Measurements from ENCODE around the gene NAPSA.
"Not testable (repeated sequence)": the region's sequence is repeated elsewhere in the genome, so short reads cannot be mapped to it uniquely, and the experiment has no call there.

NAPSA gene

DNA sequence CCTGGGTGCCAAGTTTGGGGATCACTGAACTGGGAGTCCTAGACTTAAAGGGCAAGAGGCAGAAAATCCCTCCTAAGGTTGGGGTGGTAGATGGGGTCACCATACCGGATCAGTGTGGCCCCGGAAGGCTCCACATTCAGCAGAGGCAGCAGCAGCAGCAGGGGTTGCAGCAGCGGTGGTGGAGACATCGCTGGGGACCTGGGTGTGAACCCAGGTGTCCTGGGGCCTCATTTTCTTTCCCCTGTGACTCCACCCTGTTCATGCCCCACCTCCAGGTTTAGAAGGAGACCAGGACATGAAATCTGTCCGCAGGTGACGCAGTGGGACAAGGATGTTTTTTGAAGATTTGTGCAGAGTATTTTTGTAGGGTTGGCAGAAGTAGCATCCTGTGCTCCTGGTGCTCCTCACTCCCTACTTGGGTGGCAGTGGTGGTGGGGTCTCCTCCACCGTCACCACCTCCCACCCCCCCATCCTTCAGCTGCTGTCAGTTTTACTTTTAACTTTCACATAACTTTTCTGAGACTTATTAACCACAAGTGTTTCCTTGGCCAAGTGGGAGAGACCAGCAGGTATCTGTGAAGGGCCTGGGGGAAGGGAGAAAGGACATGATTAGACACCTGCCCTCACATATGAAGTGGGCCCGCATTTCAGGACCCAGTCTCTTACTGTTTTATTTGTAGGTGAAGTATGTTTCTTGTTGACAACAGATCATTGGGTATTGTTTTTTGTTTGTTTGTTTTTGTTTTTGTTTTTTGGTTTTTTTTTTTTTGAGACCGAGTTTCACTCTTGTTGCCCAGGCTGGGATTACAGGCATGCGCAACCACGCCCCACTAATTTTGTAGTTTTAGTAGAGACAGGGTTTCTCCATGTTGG is at the start of gene NAPSA:
Gene NAPSA (minus strand): TSS at position 206 of the 873 bp plus-strand sequence. CDS start 18 bp downstream, at position 188.
- no peak for DNase-seq (ENCODE audit: low spot score)

DNA sequence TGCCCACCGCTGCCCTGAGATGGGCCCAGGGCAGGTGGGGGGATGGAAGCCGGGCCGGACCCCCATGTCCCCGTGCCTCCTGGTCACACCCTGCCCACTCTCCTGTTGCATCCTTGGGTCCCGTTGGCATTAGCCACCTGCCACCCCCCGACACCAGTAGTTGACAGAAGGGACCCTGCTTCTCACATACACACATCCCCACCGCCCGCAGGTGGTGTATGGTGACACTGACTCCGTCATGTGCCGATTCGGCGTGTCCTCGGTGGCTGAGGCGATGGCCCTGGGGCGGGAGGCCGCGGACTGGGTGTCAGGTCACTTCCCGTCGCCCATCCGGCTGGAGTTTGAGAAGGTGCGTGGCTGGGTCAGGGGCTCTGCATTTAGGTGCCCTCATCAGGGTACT is 48.1 kb upstream of the NAPSA start:
- no peak for DNase-seq (ENCODE audit: low spot score)

DNA sequence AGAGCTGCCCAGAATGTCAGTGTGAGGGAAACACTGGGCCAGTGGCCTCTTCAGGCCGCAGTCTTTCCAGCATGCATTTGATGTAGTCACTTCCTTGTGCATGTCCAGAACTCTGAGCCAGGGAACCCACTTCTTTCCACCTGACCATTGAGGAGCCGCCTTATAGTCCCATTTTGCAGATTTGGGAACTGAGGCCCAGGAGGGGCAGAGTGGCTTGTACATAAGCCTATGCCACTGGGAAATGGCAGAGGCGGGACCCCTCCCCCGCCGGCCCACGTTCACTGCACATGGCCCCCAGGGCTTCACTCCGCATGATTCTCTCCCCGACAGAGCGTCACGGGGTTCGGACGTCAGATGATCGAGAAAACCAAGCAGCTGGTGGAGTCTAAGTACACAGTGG is 47.7 kb upstream of the NAPSA start:
- no peak for DNase-seq (ENCODE audit: low spot score)

DNA sequence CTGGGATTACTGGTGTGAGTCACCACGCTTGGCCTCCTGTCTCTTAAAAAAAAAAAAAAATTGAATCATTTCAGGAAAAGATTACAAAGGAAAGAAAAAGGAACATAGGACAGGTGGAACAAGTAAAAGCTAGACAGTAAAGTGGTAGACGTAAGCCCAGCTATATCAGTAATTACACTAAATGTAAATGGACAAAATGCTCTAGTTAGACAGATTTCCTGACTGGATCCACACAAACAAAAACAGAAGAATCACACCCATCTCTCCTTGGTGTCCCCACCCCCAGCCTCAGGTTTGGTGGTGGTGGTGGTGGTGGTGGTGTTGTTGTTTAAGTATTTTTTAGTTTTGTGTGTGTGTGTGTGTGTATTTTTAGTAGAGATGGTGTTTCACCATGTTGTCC is 47.0 kb upstream of the NAPSA start:
- DNase-seq (ENCODE audit: low spot score), result no peak

DNA sequence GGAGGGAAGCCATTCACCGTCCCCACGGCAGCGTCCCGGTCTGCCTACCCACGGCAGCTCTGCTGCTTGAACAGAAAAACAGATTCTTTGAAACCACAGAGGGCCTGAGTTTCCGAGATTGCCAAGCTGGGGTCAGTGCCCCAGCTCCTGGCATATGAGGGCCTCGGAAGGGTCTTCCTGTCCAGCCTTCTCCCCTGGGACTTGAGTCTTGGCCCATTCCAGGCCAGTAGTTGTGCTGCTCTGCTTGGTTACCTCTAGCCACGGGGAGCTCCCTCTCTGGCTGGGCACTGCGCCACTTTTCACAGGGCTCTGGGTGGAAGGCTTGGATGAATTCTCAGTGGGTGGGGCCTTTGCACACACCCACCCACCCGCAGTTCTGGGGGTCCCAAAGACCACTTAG is 44.7 kb upstream of the NAPSA start:
- no peak for DNase-seq (ENCODE audit: low spot score)

DNA sequence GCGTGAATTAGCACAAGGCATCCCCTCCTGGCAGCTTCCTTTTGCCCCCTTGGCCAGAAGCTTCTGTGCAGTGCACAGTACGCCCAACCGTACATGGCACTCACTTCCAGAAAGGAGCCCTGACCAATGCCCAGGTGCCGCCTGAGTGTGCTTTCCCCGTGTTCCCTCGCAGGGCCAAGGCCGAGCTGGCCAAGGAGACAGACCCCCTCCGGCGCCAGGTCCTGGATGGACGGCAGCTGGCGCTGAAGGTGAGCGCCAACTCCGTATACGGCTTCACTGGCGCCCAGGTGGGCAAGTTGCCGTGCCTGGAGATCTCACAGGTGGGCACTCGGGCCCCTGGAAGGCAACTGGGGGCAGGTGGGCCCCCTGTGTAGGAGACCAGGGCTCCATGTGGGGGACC is 43.9 kb upstream of the NAPSA start:
- no peak for DNase-seq (ENCODE audit: low spot score)

DNA sequence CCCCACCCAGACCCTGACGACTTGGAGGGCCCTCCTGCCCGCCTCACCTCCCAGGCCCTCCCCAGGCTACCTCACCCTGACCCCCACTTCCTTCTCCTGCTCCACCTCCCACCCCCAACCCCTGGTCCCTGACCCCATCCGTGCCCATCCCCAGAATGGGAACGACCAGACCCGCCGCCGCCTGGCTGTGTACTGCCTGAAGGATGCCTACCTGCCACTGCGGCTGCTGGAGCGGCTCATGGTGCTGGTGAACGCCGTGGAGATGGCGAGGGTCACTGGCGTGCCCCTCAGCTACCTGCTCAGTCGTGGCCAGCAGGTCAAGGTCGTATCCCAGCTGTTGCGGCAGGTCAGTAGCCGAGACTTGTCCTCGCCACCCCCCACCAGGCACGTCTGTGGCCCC is 41.4 kb upstream of the NAPSA start:
- no peak for DNase-seq (ENCODE audit: low spot score)

DNA sequence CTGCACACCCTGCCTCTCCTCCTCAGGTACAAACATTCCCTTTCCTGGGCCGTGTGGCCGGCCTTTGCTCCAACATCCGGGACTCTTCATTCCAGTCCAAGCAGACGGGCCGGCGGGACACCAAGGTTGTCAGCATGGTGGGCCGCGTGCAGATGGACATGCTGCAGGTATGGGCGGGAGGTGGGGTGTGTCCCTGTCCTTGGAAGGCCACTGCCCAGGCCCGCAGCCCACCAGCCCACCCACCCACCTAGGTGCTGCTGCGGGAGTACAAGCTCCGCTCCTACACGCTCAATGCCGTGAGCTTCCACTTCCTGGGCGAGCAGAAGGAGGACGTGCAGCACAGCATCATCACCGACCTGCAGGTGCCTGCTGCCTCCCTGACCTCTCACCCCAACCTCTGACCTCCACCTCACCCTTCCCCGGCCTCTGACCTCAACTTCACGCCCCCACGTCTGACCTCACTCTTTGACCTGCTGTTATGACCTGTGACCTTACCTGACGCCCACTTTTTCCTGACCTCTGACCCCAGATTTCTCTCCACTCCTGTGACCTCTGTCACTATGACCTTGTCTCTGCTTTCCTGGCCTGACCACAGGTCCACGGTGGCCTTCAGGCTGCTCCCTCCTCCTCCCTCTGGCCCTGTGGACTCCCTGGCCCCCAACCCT is 40.8 kb upstream of the NAPSA start:
- no peak for DNase-seq (ENCODE audit: low spot score)

DNA sequence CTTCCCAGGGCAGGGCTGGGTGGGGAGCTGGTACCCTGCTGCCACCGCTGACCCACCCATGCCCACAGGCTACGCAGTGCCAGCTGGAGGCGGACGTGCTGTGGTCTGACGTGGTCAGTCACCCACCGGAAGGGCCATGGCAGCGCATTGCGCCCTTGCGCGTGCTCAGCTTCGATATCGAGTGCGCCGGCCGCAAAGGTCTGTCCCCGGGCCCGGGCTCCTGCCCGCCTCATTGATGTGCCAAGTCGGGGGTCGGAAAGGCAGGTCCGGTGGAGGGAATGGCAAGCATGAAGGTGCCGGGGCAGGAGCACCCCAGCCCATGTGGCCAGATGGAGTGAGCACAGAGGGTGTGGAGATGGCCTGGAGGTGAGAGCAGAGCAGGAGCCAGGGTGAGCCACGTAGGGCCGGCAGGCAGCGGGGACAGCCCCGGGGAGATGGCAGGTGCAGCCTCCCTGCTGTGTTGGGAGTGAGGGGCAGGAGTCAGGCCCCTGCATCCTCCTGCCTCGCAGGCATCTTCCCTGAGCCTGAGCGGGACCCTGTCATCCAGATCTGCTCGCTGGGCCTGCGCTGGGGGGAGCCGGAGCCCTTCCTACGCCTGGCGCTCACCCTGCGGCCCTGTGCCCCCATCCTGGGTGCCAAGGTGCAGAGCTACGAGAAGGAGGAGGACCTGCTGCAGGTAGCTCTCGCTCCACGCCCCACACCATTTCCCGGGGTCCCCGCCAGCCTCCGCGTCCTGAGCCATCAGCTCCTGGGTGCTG is 37.3 kb upstream of the NAPSA start:
- no peak for DNase-seq (ENCODE audit: low spot score)

DNA sequence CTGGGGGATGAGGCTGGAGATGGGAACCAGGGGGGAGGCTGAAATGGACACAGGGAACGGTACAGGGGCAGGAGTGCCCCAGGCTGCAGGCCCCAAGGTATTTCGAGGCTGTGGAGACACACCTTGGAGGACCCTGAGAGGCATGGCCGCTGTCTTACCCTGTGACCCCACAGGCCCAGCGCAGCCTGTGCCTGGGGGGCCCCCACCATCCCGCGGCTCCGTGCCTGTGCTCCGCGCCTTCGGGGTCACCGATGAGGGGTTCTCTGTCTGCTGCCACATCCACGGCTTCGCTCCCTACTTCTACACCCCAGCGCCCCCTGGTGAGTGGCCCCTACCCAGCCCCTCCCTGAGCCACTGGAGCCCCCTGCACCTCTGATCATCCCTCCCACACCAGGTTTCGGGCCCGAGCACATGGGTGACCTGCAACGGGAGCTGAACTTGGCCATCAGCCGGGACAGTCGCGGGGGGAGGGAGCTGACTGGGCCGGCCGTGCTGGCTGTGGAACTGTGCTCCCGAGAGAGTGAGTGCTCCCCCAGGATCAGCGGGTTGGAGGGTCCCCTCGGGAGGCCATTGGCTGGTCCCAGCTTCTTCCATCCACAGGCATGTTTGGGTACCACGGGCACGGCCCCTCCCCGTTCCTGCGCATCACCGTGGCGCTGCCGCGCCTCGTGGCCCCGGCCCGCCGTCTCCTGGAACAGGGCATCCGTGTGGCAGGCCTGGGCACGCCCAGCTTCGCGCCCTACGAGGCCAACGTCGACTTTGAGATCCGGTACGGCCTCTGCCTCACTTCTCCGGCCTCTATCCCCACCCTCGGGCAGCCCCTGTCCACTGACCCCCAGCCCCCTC is 36.4 kb upstream of the NAPSA start:
- no peak for DNase-seq (ENCODE audit: low spot score)

DNA sequence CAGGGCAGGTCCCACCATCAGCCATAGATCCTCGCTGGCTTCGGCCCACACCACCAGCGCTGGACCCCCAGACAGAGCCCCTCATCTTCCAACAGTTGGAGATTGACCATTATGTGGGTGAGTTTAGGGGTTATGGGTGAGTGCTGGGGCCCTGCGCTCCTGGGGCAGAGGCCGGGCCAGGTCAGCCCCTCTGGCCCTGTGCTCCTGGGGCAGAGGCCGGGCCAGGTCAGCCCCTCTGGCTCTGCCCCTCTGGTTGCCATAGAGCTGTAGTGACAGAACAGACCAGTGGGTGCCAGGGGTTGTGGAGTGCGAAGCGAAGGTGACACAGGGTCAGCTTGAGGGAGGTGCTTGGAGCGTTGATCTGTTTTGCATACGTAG is 33.9 kb upstream of the NAPSA start:
- DNase-seq (ENCODE audit: low spot score), result no peak

DNA sequence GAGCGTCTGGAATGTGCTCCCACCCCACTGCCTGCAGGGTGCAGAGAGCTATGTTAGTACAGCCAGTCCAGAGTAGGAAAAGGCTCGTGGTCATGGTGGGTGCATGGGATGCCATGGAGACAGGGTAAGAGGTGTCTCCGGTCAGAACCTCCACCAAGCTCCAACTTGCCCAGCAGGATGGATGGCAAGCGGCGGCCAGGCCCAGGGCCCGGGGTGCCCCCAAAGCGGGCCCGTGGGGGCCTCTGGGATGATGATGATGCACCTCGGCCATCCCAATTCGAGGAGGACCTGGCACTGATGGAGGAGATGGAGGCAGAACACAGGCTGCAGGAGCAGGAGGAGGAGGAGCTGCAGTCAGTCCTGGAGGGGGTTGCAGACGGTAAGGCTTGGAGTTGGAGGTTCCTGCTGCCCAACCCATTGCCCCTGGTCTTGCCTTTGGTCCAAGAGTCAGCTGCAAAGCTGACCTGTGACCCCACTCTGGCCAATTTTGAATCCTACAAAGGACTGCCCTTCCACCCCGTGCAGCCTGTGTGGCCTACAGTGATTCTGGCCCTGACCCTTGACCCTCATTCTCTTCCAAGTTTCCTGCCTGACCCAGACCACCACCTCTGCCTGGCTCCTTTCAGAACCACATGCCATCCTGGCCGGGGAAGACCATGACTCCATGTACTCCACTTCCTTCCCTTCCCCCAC is 33.4 kb upstream of the NAPSA start:
- no peak for DNase-seq (ENCODE audit: low spot score)

DNA sequence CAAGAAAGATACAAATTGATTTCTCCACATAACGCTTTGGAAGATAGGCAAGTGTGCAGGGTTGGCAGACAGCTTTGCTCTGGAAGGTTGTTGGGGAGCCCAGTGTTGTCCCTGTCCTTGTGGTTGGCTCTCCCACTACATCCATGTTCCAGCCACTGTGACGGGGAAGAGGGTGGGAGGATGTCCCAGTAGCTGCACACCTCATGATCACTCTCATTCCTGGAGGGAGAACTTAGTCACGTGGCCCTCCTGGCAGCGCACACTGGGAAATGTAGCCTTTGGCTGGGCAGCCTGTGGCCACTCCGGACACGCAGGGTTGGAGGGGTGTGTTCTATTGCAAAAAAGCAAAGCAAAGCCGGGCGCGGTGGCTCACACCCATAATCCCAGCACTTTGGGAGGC is 28.6 kb upstream of the NAPSA start:
- no peak for DNase-seq (ENCODE audit: low spot score)

DNA sequence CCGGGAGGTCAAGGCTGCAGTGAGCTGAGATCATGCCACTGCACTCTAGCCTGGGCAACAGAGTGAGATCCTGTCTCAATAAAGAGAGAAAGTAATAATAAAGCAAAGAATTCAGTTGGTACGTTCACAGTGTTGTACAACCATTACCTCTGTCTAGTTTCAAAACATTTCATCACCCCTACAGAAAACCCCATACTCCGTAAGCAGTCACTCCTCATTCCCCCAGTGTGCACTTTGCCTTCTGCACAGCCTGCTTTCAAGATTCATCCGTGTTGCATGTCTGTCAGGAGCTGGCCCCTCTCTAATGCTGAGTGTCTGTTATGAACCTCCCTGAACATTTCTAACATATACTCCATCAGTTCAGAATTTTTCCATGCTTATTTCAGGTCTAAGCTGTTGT is 28.1 kb upstream of the NAPSA start:
- DNase-seq (ENCODE audit: low spot score), result no peak

DNA sequence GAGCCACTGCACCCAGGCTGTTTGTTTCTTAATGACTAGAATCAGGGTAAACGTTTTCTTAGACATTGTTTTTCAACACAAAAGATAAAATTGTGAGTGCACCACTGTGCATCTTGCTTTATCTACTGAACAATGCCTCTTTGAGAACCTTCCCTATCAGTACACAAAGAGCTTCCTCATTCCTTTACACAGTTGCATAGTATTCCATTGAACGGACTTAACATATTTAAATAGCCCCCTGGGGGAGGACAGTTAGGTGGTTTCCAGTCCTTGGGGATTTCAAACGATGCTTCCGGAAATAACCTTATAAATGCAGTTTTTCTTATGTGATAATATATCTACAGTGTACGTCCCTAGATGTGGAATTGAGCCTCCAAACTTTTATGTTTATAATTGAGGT is 27.3 kb upstream of the NAPSA start:
- no peak for DNase-seq (ENCODE audit: low spot score)

DNA sequence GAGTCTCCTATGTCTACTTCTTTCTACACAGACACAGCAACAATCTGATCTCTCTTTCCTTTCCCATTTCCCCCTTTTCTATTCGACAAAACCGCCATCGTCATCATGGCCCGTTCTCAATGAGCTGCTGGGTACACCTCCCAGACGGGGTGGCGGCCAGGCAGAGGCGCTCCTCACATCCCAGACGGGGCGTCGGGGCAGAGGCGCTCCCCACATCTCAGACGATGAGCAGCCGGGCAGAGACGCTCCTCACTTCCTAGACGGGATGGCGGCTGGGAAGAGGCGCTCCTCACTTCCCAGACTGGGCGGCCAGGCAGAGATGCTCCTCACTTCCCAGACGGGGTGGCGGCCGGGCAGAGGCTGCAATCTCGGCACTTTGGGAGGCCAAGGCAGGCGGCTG is 25.5 kb upstream of the NAPSA start:
- DNase-seq (ENCODE audit: low spot score), result not testable (repeated sequence)

DNA sequence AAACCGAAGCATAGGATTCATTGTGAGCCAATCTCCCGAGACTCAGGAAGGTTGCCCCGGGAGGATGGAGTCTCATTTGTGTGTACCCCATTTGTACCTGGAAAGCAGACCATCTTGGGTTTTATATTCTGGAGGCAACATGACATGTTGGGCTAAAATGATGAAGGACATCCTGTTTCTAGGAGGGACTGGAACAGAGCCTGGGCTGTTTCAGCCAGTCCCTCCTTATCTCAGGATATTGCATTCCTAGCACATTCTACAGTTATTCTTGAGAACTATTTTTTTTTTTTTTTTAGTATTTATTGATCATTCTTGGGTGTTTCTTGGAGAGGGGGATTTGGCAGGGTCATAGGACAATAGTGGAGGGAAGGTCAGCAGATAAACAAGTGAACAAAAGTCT is 24.9 kb upstream of the NAPSA start:
- not testable (repeated sequence) for DNase-seq (ENCODE audit: low spot score)

DNA sequence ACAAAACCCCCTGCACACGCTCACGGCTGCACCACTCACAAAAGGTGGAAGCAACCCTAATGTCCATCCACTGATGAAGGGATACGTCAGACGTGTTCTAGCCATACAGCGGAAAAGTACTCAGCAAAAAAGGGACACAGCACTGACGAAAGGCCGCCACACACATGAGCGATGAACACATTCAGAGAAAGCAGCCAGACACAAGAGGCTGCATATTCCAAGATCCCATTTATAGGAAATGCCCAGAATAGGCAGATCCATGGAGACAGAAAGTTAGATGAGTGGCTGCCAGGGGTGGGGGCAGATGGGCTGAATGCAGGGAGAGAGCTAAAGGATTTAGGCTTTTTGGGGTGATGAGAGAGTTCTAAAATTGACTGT is 22.4 kb upstream of the NAPSA start:
- DNase-seq (ENCODE audit: low spot score), result no peak

DNA sequence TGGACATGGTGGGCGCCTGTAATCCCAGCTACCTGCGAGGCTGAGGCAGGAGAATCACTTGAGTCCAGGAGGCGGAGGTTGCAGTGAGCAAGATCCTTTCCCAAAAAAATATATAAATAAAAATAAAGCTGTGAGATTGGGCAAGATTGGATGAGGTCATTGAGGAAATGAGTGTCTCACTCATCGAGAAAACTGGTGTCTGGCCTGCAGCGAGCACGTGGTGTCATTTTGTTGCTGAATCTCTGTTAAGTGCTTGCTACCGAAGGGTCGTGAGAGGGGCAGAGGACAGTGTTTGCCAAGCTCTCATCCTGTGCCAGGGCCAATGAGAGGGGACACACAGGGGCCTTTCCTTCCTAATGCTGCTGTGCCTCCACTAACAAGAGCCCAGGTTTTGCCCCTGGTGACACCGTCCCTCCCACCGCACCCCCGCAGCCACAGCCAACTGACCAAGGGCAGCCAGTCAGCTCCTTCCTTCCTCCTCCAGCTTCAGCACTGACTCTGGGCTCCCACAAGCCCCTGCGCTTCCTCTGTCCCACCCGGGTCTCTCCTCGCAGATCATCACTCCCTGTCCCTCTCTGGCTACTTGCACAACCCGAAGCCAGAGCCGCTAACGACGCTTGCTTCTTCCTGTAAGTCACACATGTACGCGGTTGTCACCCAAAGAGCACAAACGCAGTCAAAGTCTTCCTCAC is 21.9 kb upstream of the NAPSA start:
- no peak for DNase-seq (ENCODE audit: low spot score)

DNA sequence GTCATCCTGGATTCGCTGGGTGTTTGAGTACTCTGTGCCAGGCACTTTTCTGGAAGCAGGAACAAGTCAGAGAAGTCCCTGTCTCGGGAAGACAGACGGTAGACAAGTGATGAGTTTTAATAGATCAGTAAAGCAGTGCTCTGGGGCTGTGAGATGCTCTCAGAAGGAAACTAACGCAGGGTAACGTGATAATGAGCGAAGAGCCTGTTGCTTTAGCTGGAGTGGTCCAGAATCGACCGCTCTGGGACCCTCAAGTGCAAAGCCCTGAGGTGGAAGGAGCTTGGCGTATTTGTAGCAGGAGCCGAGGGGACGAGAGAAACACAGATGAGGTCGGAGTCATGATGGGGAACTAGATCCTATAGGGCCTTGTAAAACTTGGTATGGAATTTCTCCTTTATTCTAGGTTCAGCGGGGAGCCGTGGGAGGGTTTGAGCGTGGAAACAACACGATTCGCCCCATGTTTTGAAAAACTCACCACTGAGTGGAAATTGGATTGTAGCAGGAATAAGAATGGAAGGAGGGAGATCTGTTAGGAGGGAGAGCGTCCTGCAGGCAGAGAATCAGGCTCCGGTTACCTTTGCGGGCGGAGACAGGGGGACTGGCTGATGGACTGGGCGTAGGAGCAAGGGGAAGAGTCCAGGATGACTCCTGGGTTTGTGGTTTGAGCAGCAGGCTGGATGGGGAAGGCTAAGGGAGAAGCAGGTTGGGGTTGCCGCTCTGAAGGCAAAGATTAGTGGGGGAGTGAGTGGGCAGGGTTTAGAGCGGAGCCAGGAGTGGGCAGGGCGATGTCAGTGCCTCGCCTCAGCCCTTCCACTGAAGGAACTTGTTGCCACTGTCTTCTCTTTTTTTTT is 19.5 kb upstream of the NAPSA start:
- no peak for DNase-seq (ENCODE audit: low spot score)

Data from hematopoietic multipotent progenitor cell treated with erythropoietin and hydrocortisone succinate and interleukin-3 and kit ligand, for 17 days (in vitro differentiated cells).